ENCODE measurements around the gene TEX48.

Gene TEX48, protein sequence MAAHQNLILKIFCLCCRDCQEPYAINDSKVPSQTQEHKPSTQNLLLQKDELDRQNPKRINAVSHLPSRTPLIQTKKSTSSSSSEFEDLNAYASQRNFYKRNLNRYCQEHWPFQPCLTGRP

DNA sequence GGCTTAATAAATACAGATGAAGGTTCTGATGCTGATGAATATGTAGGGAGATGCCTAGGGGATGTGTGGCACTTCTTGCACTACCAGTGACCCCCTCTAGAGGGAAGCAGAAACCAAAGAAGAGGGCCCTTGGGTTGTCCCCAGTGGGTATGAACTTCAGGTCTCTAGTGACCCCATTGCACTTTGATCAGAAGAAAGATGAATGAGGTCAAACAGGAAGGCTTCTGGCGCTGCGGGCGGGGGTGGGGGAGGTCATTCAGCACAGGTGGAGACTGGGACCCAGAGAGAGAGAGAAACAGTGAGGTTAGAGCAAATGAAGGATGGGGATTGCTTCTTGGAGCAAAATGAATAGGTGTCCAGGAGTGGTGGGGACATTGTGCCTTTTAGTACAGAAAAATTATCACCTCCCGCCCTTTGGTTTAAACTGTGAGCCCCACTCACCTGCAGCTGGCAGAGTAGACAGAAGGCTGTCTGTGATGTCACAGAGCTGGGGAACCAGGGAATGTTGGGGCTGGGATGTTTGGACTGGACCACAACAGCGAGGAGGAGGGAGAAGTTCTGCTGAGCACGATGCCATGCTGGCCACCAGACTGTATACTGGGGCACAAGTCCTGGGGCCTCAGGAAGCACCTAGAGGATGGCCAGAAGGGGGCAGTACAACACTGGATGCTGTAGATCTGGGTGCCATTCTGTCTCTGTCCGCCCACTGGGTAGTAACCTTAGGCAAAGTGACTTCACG is at the start of gene TEX48:
TSS of gene TEX48 (minus strand) at position 599 of the 739 bp plus-strand sequence. CDS start 10,469 bp downstream, outside the sequence.
- peak; percentile 70 for DNase-seq

DNA sequence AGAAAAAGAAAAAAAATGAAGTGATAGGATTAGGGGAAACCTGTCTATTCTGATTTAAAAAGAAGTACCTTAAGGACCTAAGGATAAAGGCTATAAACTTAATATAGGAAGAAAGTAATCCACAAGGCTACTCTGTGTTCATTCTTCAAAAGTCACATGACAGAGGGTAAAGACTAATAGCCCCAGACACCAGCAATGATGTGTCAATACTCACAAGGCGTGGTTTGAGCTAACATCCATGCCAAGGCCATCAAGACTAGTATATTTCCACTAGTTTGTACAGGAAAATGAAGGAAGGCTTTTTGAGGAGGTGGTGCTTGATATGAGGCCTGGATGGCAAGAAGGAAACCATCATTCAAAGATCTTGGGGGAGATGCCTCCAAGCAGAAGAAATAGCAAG is 49.7 kb upstream of the TEX48 start:
- DNase-seq: no peak

DNA sequence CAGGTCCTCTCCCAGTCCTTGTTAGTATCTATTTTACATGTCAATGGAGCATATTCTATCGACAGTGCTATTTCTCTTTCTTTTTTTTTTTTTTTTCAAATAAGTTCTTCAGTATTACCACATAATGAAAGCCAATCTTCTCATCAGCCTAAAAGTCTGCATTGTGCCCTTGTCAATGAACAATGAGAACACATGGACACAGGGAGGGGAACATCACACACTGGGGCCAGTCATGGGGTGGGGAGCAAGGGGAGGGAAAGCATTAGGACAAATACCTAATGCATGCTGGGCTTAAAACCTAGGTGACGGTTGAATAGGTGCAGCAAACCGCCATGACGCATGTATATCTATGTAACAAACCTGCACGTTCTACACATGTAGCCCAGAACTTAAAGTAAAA is 47.7 kb upstream of the TEX48 start:
- no peak for DNase-seq

DNA sequence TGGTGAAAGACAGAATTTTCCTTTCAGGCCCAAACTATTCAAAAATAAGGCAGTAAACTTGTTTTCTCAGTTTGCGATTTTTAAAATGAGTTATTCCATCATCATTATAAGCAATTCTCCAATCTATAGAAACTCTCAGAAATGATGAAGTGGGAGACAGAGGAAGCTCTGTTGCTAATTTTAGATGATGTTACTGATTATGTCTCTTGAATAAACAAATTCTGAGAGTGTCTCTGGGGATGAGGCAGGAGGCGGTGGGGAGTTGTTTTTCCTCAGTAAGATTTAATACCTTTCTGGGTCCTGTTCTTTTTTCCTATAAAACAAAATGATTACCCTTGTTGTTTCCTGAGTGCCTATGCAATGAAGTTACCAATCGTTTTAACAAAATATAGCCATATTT is 43.9 kb upstream of the TEX48 start:
- no peak for DNase-seq

DNA sequence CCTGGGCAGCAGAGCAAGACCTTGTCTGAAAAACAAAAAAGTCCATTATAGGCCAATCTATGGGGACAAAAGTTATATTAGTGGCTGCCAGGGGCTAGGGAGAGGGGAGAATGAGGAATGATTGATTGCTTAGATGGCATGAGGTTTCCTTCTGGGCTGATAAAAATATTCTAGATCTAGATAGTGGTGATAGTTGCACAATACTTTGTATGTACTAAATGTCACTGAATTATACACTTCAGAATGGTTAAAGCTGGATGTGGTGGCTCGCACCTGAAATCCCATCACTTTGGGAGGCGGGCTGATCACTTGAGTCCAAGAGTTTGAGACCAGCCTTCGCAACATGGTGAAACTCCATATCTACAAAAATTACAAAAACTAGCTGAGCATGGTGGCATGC is 42.8 kb upstream of the TEX48 start:
- DNase-seq: no peak

DNA sequence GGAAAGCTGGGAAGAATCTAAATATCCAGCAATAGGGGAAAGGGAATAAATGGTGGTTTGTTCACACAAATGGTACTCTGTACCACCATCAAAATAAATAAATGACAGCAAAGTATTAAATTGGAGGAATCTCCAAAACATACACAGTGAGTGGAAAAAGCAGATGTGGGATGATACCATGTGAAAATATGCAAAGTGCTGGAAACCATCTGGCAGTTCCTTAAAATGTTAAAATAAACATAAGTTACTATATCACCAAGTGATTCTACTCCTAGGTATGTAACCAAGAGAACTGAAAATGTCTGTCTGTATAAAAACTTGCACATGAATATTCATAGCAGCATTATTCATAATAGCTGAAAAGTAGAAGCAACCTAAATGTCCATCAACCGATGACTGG is 41.9 kb upstream of the TEX48 start:
- no peak for DNase-seq

DNA sequence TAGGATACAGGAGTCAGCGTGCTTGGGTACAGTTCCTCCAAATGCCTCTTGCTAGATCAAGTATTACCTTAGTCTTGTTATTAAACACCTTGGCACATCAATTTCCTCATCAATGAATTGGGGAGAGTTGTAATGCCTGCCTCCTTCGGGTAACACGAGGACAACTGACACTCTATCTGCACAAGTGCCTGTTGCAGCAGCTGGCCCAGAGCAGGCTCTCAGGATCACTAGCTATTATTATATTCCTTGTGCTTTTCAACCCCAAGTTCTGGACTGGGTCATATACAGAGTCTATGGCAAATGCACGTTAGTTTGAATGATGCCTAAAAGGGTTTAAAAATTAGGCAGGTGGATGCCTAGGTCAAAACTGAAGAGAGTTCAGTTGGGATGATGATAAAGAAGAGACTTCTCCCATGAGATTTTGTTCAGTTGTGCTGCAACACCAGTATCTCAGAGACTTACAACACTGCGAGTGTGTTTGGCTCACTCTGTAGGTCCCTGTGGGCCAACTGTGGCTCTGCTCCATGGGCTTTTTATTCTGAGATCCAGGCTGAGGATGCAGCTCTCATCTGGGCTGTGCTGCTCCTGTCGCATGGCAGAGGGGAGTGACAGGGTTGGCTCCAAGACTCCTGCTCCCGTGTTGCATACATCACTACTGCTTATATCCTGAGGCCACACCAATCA is 41.1 kb upstream of the TEX48 start:
- DNase-seq: no peak

DNA sequence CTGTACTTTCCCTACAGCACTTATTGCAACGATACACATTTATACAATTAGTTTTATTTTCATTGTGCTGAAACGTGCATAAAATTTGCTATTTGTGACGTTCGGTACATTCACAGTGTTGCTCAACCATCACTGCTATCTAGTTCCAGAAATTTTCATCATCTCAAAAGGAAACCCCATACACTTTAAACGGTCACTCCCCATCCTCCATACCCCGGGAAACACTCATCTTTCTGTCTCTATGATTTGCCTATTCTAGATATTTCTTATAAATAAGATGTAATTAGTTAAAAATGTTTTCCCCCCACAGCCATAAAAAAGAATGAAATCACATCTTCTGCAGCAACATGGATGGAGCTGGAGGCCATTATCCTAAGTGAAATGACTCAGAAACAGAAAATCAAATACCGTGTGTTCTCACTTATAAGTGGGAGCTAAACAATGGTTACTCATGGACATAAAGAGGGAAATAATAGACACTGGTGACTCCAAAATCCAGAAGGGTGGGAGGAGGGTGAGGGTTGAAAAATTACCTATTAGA is 40.2 kb upstream of the TEX48 start:
- no peak for DNase-seq

DNA sequence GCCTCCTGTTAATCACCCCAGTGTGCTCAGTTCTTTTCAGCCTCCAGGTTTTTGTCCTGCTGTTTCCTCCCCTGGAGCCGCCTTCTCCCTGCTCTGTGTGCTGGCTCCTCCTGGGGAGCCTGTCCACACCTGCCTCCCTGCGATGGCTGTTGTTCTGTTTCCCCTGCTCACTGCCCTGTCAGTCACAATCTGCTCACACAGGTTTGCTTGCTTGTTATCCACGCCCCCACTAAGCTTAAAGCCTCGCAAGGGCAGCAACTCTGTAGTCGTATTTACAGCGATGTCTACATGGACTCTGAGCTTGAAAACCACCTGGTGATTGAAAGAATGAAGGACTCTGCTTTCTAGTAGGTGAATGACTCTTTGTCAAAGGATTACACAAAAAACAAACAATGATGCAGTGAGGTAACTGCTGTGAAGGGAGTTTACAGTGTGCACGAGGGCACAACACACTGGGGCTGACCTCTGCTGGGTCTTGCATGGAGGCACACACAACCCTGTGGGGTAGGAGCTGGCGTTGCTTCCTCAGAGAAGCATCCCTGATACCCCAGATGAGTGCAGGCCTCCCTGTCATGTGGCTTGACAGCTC is 39.6 kb upstream of the TEX48 start:
- DNase-seq: no peak

DNA sequence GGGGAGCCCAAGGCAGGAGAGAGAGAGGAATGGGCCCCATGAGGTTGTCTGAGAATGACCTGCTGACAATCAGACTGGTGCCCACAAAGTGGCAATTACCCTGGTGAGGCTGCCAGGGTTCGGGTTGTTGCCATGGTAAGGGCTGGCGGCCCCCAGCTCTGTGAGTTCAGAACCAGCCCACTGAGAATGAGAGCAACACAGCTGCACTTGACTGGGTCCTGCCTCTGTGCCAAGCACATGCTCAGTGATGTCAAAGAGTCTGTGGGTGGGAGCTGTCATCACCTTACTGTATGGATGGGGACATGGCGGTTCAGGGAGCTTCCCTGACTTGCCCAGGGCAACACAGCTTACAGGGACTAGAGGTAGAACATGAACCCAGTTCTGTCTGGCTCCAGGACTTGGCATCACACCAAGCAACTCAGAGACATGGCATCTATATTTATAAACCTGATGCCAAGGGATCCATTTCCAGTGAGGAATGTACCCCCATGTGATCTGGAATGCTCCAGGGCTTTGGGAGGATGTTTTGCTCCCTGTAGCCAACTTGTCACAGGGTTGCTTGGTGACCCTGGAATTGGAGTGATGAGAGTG is 38.2 kb upstream of the TEX48 start:
- DNase-seq: no peak

DNA sequence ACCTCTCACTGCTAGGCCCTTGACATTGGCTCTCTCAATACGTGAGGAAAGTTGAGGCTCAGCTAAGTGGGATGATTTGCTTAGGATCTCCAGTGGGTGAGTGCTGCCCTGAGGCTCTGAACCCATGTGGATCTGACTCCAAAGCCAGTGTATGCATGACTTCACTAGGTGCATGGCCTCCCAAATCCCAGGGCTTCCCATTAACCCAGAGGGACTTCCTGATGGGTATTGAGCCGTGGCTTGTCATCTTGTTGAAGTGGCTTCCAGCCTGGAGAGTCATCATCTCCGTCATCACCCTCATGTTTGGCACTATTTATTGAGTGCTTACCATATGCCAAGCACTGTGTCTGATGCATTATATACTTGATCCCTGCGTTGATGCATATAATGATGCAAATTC is 37.3 kb upstream of the TEX48 start:
- no peak for DNase-seq

DNA sequence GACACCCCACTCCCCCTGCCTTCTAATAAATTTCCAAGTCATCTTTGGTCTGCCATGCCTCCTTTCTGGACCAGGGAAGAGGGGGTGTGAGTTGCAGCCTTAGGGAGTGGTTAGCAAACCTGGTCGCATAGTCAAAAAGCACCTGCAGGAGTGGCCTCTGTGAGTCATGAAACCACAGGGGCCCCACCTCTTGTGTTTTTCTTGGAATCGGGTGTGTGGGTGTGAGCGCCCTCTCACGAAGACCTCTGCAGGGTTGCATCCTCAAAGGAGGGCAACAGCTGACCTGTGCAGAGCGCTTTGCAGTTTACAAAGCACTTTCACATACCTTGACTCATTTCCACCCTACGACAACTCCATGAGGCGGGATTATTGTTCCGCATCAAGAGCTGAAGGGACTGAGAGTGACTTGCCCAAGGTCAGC is 36.8 kb upstream of the TEX48 start:
- DNase-seq: no peak

DNA sequence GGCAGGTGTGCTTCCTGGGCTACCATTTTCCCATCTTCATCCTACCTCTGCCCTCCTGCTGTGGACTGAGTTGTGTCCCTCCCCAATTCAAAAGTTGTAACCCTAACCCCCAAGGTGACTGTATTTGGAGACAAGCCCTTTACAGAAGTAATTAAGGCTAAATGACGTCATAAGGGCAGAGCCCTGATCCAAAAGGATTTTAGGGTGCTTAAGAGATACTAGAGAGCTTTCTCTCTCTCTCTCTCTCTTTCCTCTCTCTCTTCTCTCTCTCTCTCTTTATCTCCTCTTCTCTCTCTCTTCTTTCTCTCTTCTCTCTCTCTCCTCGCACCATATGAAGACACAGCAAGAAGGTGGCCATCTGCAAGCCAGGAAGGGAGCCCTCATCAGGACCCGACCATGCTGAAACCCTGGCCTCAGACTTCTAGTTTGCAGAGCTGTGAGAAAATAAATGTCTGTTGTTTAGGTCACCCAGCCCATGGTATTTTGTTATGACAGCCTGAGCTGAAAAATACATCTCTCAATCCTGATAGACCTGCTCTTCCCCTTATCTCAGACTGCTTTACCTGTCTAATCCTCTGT is 36.0 kb upstream of the TEX48 start:
- DNase-seq: no peak

DNA sequence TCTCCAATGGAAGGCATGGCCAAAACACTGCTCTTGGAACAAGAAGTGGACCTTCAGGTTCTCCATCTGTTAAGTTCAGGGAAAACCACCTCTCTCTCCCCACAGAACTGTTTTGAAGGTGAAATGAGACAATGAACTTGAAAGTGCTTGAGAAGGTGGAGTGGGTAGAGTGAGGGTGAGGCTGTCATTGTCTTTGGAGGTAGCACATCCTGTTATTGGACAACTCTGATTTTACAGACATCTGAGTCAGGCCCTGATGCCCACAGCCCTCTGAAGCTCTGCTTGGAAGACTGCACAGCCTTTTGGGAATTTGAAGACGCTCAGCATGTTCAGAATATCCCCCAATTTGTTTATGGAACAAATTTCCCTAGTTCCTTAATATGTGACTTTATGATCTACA is 27.6 kb upstream of the TEX48 start:
- no peak for DNase-seq

DNA sequence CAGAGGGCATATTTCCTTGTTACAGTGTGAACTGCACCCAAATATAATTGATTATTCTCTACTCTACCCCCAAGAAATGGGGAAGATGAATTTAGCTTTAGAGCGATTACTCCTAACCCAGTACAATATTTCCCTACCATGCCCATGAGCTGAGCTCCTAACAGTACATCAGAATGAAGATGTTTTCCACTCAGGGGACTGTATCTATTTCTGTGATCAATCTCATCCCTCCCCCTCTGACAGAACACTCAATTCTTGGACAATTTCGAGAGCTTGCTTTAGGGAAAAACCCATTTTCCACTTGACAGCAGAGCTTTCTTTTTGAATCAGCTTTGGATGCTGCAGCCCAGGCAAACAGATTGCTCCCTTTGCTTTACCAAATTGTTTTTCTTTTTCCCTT is 24.7 kb upstream of the TEX48 start:
- DNase-seq: no peak

DNA sequence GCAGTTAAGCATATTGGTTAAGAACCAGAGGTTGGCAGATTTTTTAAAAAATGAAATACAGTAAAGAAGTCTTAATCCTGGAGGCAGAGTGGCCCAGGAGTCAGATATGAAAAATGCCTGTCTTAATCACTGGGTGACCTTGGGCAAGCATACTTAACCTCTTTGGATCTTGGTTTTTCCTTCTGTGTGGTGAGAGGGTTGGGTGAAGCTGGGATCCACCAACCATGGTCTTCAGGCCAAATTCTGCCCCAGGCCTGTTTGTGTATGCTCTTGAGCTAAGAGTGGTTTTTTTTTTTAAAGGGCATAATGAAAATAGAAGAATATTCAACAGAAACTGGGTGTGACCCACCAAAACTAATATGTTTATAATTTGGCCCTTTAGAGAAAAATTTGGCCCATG is 20.0 kb upstream of the TEX48 start:
- DNase-seq: no peak

DNA sequence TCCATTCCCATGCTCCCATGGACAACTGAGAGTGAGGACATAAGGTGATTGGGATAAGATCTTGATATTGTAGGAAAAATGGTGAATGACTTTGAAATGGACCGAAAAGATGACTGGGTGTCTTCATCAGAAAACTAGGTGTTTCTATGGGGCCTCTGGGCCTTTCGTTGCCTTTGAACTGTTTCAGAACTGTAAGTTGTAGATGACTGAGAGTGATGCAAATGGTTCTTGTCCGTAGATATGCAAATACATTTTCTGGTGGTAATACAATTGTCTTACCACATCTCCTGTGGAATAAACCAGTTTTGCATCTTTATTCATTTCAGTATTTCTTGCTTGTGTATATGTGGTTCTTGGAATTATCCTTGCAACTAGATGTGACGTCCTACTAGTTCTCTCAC is 16.0 kb upstream of the TEX48 start:
- DNase-seq: no peak

DNA sequence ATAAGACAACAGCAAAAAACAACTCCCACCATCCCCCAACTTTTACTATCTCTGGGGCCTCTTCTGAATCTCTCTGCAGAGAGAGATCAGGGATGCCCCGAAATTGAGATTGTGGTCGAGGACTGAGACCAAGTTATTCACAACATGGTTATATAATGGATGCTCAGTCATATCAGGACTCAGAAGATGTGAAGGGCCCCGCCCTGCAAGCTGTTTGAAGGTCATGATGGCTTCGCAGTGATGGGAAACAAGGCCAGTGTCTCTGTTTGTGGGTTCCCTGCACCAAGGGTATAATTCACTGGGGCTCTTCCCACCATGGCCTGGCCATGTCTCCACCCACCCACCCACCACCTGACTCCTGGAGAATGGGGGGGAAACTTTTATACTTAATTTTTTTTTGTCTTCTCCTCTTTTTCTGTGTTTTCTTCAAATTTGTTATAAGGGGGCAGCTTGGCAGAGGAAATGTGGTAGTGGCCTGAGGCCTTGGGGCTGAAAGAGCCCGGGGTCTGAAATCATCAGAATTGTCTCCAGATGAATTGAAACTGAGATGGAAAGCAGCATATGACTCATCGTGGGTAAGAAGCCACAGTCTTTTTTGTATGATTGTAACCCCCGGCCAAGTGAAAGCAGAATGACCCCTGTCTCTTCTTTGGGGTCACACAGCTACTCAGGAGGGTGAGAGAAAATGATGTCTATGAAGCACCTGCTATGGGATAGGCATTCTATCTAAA is 15.0 kb upstream of the TEX48 start:
- DNase-seq: peak; percentile 36

DNA sequence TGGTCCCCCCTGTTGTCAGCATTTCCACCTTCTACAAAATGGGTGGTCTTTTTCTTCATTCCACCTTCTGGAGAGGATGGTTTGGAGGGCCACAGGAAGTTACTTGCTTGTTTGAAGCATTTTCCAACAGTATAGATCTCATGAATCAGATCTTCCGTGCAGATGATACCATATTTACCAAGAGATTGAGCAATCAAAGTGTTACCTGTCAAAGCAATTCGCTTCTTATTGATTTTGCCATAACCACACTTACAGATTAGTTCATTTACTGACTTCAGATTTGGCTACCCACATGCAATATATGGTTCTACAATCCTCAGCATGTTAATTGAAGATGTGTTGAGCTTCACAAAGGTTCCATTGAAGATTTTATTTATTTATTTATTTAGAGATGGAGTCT is 14.0 kb upstream of the TEX48 start:
- no peak for DNase-seq

DNA sequence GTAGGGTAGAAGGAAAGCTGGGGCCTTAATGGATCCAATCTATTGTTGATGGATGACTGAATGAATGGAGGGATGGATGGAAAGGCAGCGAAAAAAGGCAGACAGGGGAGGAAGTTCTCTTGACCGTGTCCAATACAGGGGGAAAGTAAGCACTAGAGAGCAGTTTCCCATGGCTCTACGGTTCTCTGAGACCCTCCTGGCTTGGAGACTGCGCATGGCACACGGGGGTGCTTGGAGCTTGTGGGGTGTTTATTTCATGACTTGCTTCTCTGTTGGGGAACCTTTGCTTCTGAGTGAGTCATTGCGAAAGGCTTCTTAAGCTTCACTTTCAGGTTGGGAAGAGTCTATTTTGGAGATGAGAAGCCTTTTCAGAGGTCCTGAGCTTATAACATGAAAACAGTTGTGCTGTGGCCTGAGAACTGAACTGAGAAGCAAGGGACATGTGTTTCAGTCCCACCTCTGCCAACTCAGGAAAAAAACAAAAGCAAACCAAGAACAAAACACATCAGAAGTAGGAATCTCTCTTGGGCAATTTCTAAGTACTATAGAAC is 12.8 kb upstream of the TEX48 start:
- DNase-seq: peak; percentile 21

DNA sequence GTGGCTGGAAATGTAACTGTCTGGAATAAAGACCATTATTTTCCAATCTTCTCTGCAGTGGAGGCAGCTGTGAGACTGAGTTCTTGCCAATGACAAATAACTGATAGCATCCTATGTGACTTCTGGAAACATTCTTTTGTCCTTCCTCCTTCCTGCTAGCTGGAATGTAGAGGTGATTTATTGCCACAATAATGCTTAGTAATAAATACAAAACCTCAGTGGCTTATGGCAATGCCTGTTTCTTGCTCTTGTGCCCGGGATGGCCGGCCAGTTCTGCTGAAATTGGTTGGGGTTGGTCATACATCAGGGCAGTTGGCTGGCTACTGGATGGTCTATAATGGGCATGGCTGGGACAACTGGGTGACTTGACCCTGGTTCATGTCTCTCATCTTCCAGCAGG is 12.2 kb upstream of the TEX48 start:
- no peak for DNase-seq

DNA sequence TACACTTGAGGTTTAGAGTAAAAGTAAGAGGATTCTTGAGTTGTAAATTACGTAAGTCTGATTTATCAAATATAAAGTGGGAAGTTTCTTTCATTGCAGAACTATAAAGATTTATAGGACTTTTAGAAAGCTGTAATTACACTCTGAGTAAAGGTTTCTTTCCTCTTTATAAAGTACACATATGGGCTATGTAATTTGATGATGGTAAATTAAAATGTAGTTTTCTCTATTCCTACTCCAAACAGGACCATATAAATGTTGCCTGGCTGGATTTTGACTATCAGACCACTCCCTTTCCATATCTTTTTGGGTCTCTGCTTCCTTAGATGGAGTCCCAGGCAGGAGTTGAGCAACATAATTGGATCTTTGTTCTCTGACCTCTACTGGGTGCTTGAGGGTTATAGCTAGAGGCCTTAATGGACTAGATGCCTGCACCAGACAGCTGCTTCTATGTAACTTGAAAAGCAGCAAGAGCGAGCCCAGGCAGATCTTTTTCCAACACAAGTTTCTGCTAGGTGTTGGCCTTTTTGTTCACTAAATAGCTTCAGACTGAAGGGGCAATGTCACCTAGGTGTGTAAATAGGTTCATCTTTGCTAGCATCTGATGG is 11.4 kb upstream of the TEX48 start:
- DNase-seq: no peak
